ENCODE data around the gene RXRA. TPM values are rescaled to one million over a fixed set of nuclear protein-coding genes. Genes with fewer than 3 reads are reported as not detected.

Gene RXRA
- total and polyA plus RNA-seq, 5 donors, result 48.1 to 72.3 (median 62.2) TPM

GRCh38 chr9:134332841-134333233 lies 6.6 kb downstream of the RXRA start:
- peaks cover 51% of the 10 kb centered on the region for H3K4me1 ChIP-seq (ENCODE audit: control insufficient read depth, insufficient read depth, low read length)
- ATAC-seq (no peak), DNase-seq (peak in 2 of 3 donors; percentile 29 to 48)
- no peaks in the 10 kb centered on the region for H3K27me3 ChIP-seq (ENCODE audit: control insufficient read depth, insufficient read depth)
- no peak overlapping the region for H3K4me3 ChIP-seq (ENCODE audit: low read length)
- no peaks in the 10 kb centered on the region for H3K9me3 ChIP-seq (ENCODE audit: control insufficient read depth, low read length)
- intact Hi-C loops (cut with DNase I), result loop anchor here in 1 of 4 donors (5.0 kb wide), 1 partner anchor 166 kb away; no protein-coding TSS in a partner anchor
- WGBS, result 63% methylated on average over 8 of the region's 8 CpGs
- H3K27ac ChIP-seq (ENCODE audit: low read length), result no peak overlapping the region

DNA sequence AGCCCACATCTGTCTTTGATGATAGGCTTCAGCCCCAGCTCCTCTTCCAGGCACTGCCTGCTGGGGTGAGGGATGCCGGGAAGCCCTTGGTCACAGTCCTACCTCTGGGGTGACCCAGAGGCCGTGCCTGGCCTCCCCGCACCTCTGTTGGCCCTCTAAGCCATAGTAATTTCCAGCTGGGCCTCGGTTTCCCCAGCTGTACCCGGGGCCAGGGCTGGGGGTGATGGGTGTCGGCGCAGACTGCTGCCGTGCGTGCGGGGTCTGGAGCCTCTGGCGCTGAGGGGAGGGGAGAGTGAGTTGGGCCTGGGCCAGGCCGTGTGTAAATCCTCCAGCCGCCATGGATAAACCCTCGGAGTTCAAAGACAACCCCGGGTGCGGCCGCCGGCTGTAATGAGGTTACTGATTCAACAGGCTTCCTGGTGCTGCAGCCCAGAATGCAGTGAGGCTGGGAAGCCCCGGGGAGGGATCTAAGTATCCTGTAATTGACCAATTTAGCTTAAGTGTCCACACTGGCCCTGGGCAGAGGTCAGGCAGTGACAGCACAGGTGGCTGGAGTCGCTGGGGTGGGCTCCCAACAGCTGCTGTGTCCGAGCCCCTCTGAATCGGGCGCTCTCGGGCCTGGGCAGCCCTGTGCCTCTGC lies 7.1 kb downstream of the RXRA start:
- WGBS, result 41% methylated on average over 24 of the region's 24 CpGs
- DNase-seq (peak in 2 of 3 donors; percentile 76 to 78), ATAC-seq (peak in 1 of 2 donors; percentile 7)
- Histone ChIP-seq H3K9me3 (ENCODE audit: control insufficient read depth, low read length) (no peaks in the 10 kb centered on the region), H3K4me3 (ENCODE audit: low read length) (no peak overlapping the region), H3K27me3 (ENCODE audit: control insufficient read depth, insufficient read depth) (no peaks in the 10 kb centered on the region), H3K27ac (ENCODE audit: low read length) (no peak overlapping the region), H3K4me1 (ENCODE audit: control insufficient read depth, insufficient read depth, low read length) (peaks cover 54% of the 10 kb centered on the region)
- intact Hi-C loops (cut with DNase I), result loop anchor here in 1 of 4 donors (5.0 kb wide), 1 partner anchor 166 kb away; no protein-coding TSS in a partner anchor

GRCh38 chr9:134333874-134334581 lies 7.8 kb downstream of the RXRA start:
- peak in 2 of 3 donors; percentile 57 to 64 for DNase-seq
- 71% methylated on average over 16 of the region's 16 CpGs for WGBS
- H3K4me3 ChIP-seq (ENCODE audit: low read length), result no peak overlapping the region
- no peaks in the 10 kb centered on the region for H3K9me3 ChIP-seq (ENCODE audit: control insufficient read depth, low read length)
- ATAC-seq, result no peak
- no peaks in the 10 kb centered on the region for H3K27me3 ChIP-seq (ENCODE audit: control insufficient read depth, insufficient read depth)
- intact Hi-C loops (cut with DNase I), result loop anchor here in 1 of 4 donors (5.0 kb wide), 1 partner anchor 167 kb away; no protein-coding TSS in a partner anchor
- H3K27ac ChIP-seq (ENCODE audit: low read length), result no peak overlapping the region
- H3K4me1 ChIP-seq (ENCODE audit: control insufficient read depth, insufficient read depth, low read length), result peaks cover 58% of the 10 kb centered on the region

- Histone ChIP-seq H3K27me3 (ENCODE audit: control insufficient read depth, insufficient read depth) (no peaks in the 10 kb centered on the region), H3K4me3 (ENCODE audit: low read length) (no peak overlapping the region), H3K27ac (ENCODE audit: low read length) (no peak overlapping the region), H3K9me3 (ENCODE audit: control insufficient read depth, low read length) (no peaks in the 10 kb centered on the region), H3K4me1 (ENCODE audit: control insufficient read depth, insufficient read depth, low read length) (peaks cover 59% of the 10 kb centered on the region)
- peak in 1 of 3 donors; percentile 24 for DNase-seq
- ATAC-seq, result no peak
- intact Hi-C loops (cut with DNase I), result loop anchor here in 1 of 4 donors (5.0 kb wide), 1 partner anchor 72 kb away; no protein-coding TSS in a partner anchor
- WGBS, result over 99% methylated on average over 2 of the region's 2 CpGs
These were observed 8.8 kb downstream of the RXRA start for GRCh38 chr9:134335061-134335460.

- Histone ChIP-seq H3K9me3 (ENCODE audit: control insufficient read depth, low read length) (no peaks in the 10 kb centered on the region), H3K27me3 (ENCODE audit: control insufficient read depth, insufficient read depth) (no peaks in the 10 kb centered on the region), H3K4me1 (ENCODE audit: control insufficient read depth, insufficient read depth, low read length) (peaks cover 59% of the 10 kb centered on the region), H3K27ac (ENCODE audit: low read length) (no peak overlapping the region), H3K4me3 (ENCODE audit: low read length) (no peak overlapping the region)
- intact Hi-C loops (cut with DNase I), result loop anchor here in 1 of 4 donors (5.0 kb wide), 1 partner anchor 72 kb away; no protein-coding TSS in a partner anchor
- DNase-seq, result peak in 2 of 3 donors; percentile 46 to 48
- no peak for ATAC-seq
- 77% methylated on average over 20 of the region's 20 CpGs for WGBS
These were observed 9.4 kb downstream of the RXRA start for GRCh38 chr9:134335486-134336220.

DNA sequence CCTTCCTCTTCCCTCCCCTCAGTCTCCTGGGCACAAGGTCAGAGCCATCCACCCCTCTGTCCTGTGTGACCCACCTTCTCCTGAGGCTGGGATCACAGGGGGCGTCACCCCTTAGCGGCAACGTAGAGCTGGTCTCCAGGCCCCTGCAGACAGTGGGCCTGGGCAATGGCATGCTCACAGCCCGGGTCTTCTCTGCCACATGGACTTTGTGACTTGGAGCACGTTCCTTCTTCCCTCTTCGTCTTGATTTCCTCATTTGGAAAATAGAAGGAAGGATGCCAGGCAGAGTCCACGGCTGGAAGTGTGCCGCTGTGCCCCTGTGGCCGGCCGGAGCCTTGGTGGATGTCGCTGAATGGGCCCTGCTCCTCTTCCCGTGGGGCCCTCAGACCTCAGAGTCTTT lies 10.0 kb downstream of the RXRA start:
- DNase-seq (no peak), ATAC-seq (no peak)
- H3K4me1 ChIP-seq (ENCODE audit: control insufficient read depth, insufficient read depth, low read length), result peaks cover 60% of the 10 kb centered on the region
- no peak overlapping the region for H3K4me3 ChIP-seq (ENCODE audit: low read length)
- 49% methylated on average over 12 of the region's 12 CpGs for WGBS
- no peak overlapping the region for H3K27ac ChIP-seq (ENCODE audit: low read length)
- H3K27me3 ChIP-seq (ENCODE audit: control insufficient read depth, insufficient read depth), result no peaks in the 10 kb centered on the region
- no peaks in the 10 kb centered on the region for H3K9me3 ChIP-seq (ENCODE audit: control insufficient read depth, low read length)
- intact Hi-C loops (cut with DNase I), result loop anchor here in 1 of 4 donors (5.0 kb wide), 1 partner anchor 71 kb away; no protein-coding TSS in a partner anchor

GRCh38 chr9:134336924-134337323 lies 10.7 kb downstream of the RXRA start:
- no peaks in the 10 kb centered on the region for H3K9me3 ChIP-seq (ENCODE audit: control insufficient read depth, low read length)
- ATAC-seq (no peak), DNase-seq (no peak)
- 75% methylated on average over 8 of the region's 8 CpGs for WGBS
- no peak overlapping the region for H3K4me3 ChIP-seq (ENCODE audit: low read length)
- intact Hi-C loops (cut with DNase I), result loop anchor here in 1 of 4 donors (5.0 kb wide), 1 partner anchor 70 kb away; no protein-coding TSS in a partner anchor
- H3K4me1 ChIP-seq (ENCODE audit: control insufficient read depth, insufficient read depth, low read length), result peaks cover 61% of the 10 kb centered on the region
- H3K27ac ChIP-seq (ENCODE audit: low read length), result no peak overlapping the region
- H3K27me3 ChIP-seq (ENCODE audit: control insufficient read depth, insufficient read depth), result no peaks in the 10 kb centered on the region

DNA sequence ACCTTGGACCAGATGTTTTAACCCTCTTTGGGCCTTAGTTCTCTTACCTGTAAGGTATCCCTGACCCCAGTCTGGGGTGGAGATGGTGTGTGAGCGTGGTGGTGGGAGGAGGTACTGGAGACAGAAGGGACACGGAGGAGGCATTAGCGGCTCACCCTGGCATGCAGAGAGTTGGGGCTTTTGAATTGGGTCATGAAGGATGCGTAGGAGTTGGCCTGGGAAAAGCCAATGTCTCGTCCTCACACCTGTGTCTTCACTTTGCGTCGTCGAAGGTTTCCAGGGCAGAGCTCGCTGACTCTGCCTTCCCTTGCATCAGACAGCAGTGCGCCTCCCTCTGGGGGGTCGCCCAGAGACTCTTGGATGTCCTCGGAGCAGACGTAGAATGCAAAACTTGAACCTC lies 11.2 kb downstream of the RXRA start:
- no peak overlapping the region for H3K4me3 ChIP-seq (ENCODE audit: low read length)
- peaks cover 56% of the 10 kb centered on the region for H3K4me1 ChIP-seq (ENCODE audit: control insufficient read depth, insufficient read depth, low read length)
- DNase-seq, result no peak
- WGBS, result 93% methylated on average over 13 of the region's 13 CpGs
- no peak for ATAC-seq
- no peaks in the 10 kb centered on the region for H3K27me3 ChIP-seq (ENCODE audit: control insufficient read depth, insufficient read depth)
- no peak overlapping the region for H3K27ac ChIP-seq (ENCODE audit: low read length)
- intact Hi-C loops (cut with DNase I), result loop anchor here in 1 of 4 donors (5.0 kb wide), 1 partner anchor 70 kb away; no protein-coding TSS in a partner anchor
- H3K9me3 ChIP-seq (ENCODE audit: control insufficient read depth, low read length), result no peaks in the 10 kb centered on the region

- no peak overlapping the region for H3K4me3 ChIP-seq (ENCODE audit: low read length)
- H3K27me3 ChIP-seq (ENCODE audit: control insufficient read depth, insufficient read depth), result no peaks in the 10 kb centered on the region
- DNase-seq (no peak), ATAC-seq (no peak)
- 18% methylated on average over 27 of the region's 27 CpGs for WGBS
- H3K4me1 ChIP-seq (ENCODE audit: control insufficient read depth, insufficient read depth, low read length), result peaks cover 48% of the 10 kb centered on the region
- H3K27ac ChIP-seq (ENCODE audit: low read length), result no peak overlapping the region
- intact Hi-C loops (cut with DNase I), result loop anchor here in 1 of 4 donors (5.0 kb wide), 1 partner anchor 69 kb away; no protein-coding TSS in a partner anchor
- no peaks in the 10 kb centered on the region for H3K9me3 ChIP-seq (ENCODE audit: control insufficient read depth, low read length)
These were observed 12.3 kb downstream of the RXRA start for GRCh38 chr9:134338394-134339182.

All from right cardiac atrium (tissue), 5 donors.